ENCODE results near the gene STIM2. TPM values are rescaled to one million over a fixed set of nuclear protein-coding genes. Genes with fewer than 3 reads are reported as not detected.

Gene STIM2
- total and polyA plus RNA-seq, 2 donors (not counting 1 experiment from before 2014, with no cell fraction given) = 48.6 to 96.0 TPM

GRCh38 chr4:27008679-27009078 is 148.0 kb downstream of the STIM2 start:
- Histone ChIP-seq H3K4me2 (replicated peaks; ENCODE audit: low read depth, low read length, poor library complexity, severe bottlenecking) (no peak overlapping the region), H3K4me3 (ENCODE audit: control extremely low read depth in 1 of 5, extremely low read depth in 1 of 5, insufficient read depth in 1 of 5, low read depth in 2 of 5, low read length in 4 of 5) (no peak overlapping the region), H3K36me3 (replicated peaks in 1 of 2; ENCODE audit: control extremely low read depth in 1 of 2, control insufficient read depth in 1 of 2, extremely low read depth in 1 of 2, insufficient read depth in 2 of 2, low read length in 1 of 2) (peaks cover 2 to 30% of the 10 kb centered on the region in 2 experiments), H3K4me1 (ENCODE audit: control insufficient read depth in 2 of 2, insufficient read depth in 2 of 2, low read length in 2 of 2) (peaks cover 1 to 2% of the 10 kb centered on the region in 2 donors), H3K27ac (ENCODE audit: low read length in 2 of 2) (no peak overlapping the region), H3K27me3 (replicated peaks in 1 of 4; ENCODE audit: control extremely low read depth in 1 of 4, control insufficient read depth in 3 of 4, insufficient read depth in 4 of 4, low read length in 3 of 4) (no peaks in the 10 kb centered on the region), H2AFZ (ENCODE audit: insufficient read depth, low read depth, low read length, poor library complexity, severe bottlenecking) (no peak overlapping the region), H4K20me1 (ENCODE audit: control insufficient read depth, insufficient read depth, low read length, poor library complexity, severe bottlenecking) (peaks cover 11% of the 10 kb centered on the region), H3K9me3 (ENCODE audit: control extremely low read depth in 1 of 3, control insufficient read depth in 2 of 3, insufficient read depth in 1 of 3, low read length in 2 of 3) (no peaks in the 10 kb centered on the region), H3K9ac (ENCODE audit: low read length) (no peak overlapping the region), H3K79me2 (ENCODE audit: control insufficient read depth, insufficient read depth, low read length) (no peaks in the 10 kb centered on the region)
- ChIA-PET CTCF (interaction anchor here (0.7 to 7.2 kb wide), 15 partner anchors 9 to 678 kb away, joined by 3 to 125 read pairs (median 6); partner anchors contain the start of gene STIM2), POLR2A (interaction anchor here (1.4 kb wide), 1 partner anchor 148 kb away, joined by 4 read pairs; the partner anchor contains the start of gene STIM2)
- no peaks in the 10 kb centered on the region for H3K9me3 Mint-ChIP-seq (ENCODE audit: insufficient read depth)
- TF ChIP-seq EZH2 (IDR thresholded peaks at IDR 0.05; ENCODE audit: borderline replicate concordance, insufficient read depth, low read depth, low read length, poor library complexity, severe bottlenecking) (no peak), CTCF (IDR thresholded peaks at IDR 0.05) (no peak)
- WGBS (ENCODE audit: insufficient coverage) = 100% methylated on average over 2 of the region's 4 CpGs
- intact Hi-C loops (cut with micrococcal nuclease) = no loop called here
- no peaks in the 10 kb centered on the region for H3K27me3 Mint-ChIP-seq
- ATAC-seq (ENCODE audit: low read depth) (no peak), DNase-seq (no peak)
- no peak overlapping the region for H3K4me3 Mint-ChIP-seq
- H3K4me1 Mint-ChIP-seq = peaks cover 14% of the 10 kb centered on the region
- no peak overlapping the region for H3K27ac Mint-ChIP-seq

GRCh38 chr4:27009539-27009938 is 148.9 kb downstream of the STIM2 start:
- H4K20me1 ChIP-seq (ENCODE audit: control insufficient read depth, insufficient read depth, low read length, poor library complexity, severe bottlenecking) = peaks cover 12% of the 10 kb centered on the region
- no peaks in the 10 kb centered on the region for H3K27me3 ChIP-seq (replicated peaks in 1 of 4; ENCODE audit: control extremely low read depth in 1 of 4, control insufficient read depth in 3 of 4, insufficient read depth in 4 of 4, low read length in 3 of 4)
- WGBS (ENCODE audit: insufficient coverage) = no CpG with 5 or more reads among the region's 4 CpGs
- peaks cover 9% of the 10 kb centered on the region for H3K4me1 Mint-ChIP-seq
- DNase-seq (no peak), ATAC-seq (ENCODE audit: low read depth) (no peak)
- no peaks in the 10 kb centered on the region for H3K9me3 ChIP-seq (ENCODE audit: control extremely low read depth in 1 of 3, control insufficient read depth in 2 of 3, insufficient read depth in 1 of 3, low read length in 2 of 3)
- peaks cover 2% of the 10 kb centered on the region for H3K79me2 ChIP-seq (ENCODE audit: control insufficient read depth, insufficient read depth, low read length)
- H3K27ac Mint-ChIP-seq = no peak overlapping the region
- TF ChIP-seq CTCF (IDR thresholded peaks at IDR 0.05) = no peak
- no peak for TF ChIP-seq EZH2 (IDR thresholded peaks at IDR 0.05; ENCODE audit: borderline replicate concordance, insufficient read depth, low read depth, low read length, poor library complexity, severe bottlenecking)
- intact Hi-C loops (cut with micrococcal nuclease) = no loop called here
- no peaks in the 10 kb centered on the region for H3K4me1 ChIP-seq (ENCODE audit: control insufficient read depth in 2 of 2, insufficient read depth in 2 of 2, low read length in 2 of 2)
- H3K27me3 Mint-ChIP-seq = no peaks in the 10 kb centered on the region
- no peak overlapping the region for H2AFZ ChIP-seq (ENCODE audit: insufficient read depth, low read depth, low read length, poor library complexity, severe bottlenecking)
- no peak overlapping the region for H3K9ac ChIP-seq (ENCODE audit: low read length)
- peaks cover 0 to 24% of the 10 kb centered on the region in 2 experiments for H3K36me3 ChIP-seq (replicated peaks in 1 of 2; ENCODE audit: control extremely low read depth in 1 of 2, control insufficient read depth in 1 of 2, extremely low read depth in 1 of 2, insufficient read depth in 2 of 2, low read length in 1 of 2)
- no peak overlapping the region for H3K4me3 ChIP-seq (ENCODE audit: control extremely low read depth in 1 of 5, extremely low read depth in 1 of 5, insufficient read depth in 1 of 5, low read depth in 2 of 5, low read length in 4 of 5)
- H3K9me3 Mint-ChIP-seq (ENCODE audit: insufficient read depth) = no peaks in the 10 kb centered on the region
- no peak overlapping the region for H3K27ac ChIP-seq (ENCODE audit: low read length in 2 of 2)
- H3K4me2 ChIP-seq (replicated peaks; ENCODE audit: low read depth, low read length, poor library complexity, severe bottlenecking) = no peak overlapping the region
- POLR2A ChIA-PET = interaction anchor here (1.4 kb wide), 1 partner anchor 148 kb away, joined by 4 read pairs; the partner anchor contains the start of gene STIM2
- H3K4me3 Mint-ChIP-seq = no peak overlapping the region
- CTCF ChIA-PET = interaction anchor here (0.6 to 7.2 kb wide), 34 partner anchors 8 to 679 kb away, joined by 3 to 125 read pairs (median 4); partner anchors contain the start of genes STIM2 and TBC1D19

Measured in B cell (primary cell).